A549 (cell line): Measurements from ENCODE around the gene ACSM5.
"Not testable (repeated sequence)": the region's sequence is repeated elsewhere in the genome, so short reads cannot be mapped to it uniquely, and the experiment has no call there.

Experiments used
- BHLHE40 ChIP-seq: IDR thresholded peaks from 2 replicates; pipeline ENCODE4 v1.6.1; 2012; ENCODE audit warnings: low read depth, low read length, inconsistent platforms
- CBX2 ChIP-seq: fragments of 200-600 bp; sonication (generic); IDR thresholded peaks from 2 replicates; pipeline ENCODE4 v1.6.1; 2016; ENCODE audit warnings: low read depth, mild to moderate bottlenecking, borderline replicate concordance
- MAFK ChIP-seq: fragments of 450-650 bp; IDR thresholded peaks from 2 replicates; pipeline ENCODE4 v1.6.1; 2014; ENCODE audit not compliant: partially characterized antibody
- POLR2A ChIP-seq: IDR thresholded peaks from 2 replicates; pipeline ENCODE4 v1.6.1; 2012; ENCODE audit warnings: mild to moderate bottlenecking, low read length
- RNF2 ChIP-seq: fragments of 200-600 bp; sonication (generic); IDR thresholded peaks from 2 replicates; pipeline ENCODE4 v1.6.1; 2016; ENCODE audit warnings: low read depth, mild to moderate bottlenecking, antibody characterized with exemption, moderate library complexity, borderline replicate concordance
- SMC3 ChIP-seq: fragments of >200 bp; sonication (Bioruptor Twin); formaldehyde crosslinking; IDR thresholded peaks from 3 replicates; pipeline ENCODE4 v1.6.1; 2018; ENCODE audit warnings: inconsistent platforms
- TF ChIP-seq, protein P1 (sequence below): fragments of >200 bp; sonication (Bioruptor Twin); formaldehyde crosslinking; IDR thresholded peaks from 3 replicates; pipeline ENCODE4 v1.5.1; 2016

DNA sequence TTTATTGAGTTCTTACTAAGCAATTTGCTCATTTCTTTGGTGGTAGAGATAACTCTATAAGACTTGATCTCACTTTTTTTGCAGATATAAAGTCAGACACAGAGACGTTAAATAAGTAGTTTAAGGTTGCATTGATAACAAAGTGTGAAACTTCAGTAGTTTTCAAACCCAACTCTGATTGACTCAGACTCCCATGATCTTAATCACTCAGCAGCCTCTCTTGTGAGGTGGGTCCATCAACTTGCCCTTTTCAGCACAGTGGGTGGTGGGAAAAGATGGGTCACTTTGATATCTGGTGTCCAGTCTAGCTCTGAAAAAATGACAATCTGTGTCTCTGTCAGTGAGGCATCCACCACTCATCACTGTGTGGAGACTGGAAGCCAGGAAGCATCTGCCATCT is 61.4 kb downstream of the ACSM5 start:
- TF ChIP-seq POLR2A, SMC3, RNF2, MAFK, BHLHE40, CBX2: not testable (repeated sequence)
- TF ChIP-seq, protein P1, sequence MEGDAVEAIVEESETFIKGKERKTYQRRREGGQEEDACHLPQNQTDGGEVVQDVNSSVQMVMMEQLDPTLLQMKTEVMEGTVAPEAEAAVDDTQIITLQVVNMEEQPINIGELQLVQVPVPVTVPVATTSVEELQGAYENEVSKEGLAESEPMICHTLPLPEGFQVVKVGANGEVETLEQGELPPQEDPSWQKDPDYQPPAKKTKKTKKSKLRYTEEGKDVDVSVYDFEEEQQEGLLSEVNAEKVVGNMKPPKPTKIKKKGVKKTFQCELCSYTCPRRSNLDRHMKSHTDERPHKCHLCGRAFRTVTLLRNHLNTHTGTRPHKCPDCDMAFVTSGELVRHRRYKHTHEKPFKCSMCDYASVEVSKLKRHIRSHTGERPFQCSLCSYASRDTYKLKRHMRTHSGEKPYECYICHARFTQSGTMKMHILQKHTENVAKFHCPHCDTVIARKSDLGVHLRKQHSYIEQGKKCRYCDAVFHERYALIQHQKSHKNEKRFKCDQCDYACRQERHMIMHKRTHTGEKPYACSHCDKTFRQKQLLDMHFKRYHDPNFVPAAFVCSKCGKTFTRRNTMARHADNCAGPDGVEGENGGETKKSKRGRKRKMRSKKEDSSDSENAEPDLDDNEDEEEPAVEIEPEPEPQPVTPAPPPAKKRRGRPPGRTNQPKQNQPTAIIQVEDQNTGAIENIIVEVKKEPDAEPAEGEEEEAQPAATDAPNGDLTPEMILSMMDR = not testable (repeated sequence)
